ENCODE measurements around the gene RAB31. TPM values are rescaled to one million over a fixed set of nuclear protein-coding genes. Genes with fewer than 3 reads are reported as not detected.
A peak's percentile ranks its signal among the peaks of the same experiment; 100 is the strongest.

The RAB31 gene
- total and polyA plus RNA-seq, 12 donors = 46.6 to 365 (median 136) TPM

DNA sequence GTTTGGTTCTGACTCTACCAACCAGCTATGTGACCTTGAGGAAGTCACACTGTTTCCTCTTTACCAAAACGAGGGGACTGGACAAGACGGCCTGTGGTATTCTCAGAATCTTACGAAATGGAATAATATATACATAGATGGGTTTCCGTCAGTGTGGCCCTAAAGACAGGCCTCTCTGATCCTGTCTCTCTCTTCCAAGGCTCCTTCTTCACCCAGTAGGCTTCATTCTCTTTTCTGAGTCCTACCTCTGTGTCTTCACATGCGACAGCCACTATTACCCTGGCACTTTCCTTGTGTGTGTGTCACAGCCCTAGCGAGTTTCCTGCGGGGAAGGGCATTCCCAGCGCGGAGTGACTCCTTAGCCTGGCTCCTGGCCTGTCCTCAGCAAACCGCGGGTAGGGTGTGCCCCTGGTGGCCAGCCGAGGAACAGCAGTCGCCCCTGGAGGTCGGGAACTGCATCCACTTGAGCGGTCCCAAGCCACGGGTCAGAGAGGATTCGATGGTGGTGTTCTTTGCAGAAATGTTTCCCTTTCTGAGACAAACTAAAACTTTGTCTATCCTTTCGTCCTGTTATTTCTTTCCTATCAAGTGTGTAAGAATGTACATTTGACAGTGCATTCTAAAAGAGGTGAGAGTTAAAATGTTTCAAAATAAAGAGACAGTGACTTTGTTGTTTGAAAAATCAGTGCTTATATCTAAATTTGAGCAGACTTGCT is 63.3 kb downstream of the RAB31 start:
- intact Hi-C loops (cut with DNase I) = loop anchor here in 1 of 2 donors (10.0 kb wide), 1 partner anchor 57 kb away; no protein-coding TSS in a partner anchor
- H3K9me3 ChIP-seq (replicated peaks in 1 of 3) = no peaks in the 10 kb centered on the region
- whole genome bisulfite sequencing, 4 donors = 13 to 16% (median 14%) methylated on average over 18 of the region's 18 CpGs
- H3K4me1 ChIP-seq (replicated peaks in 1 of 2) = peaks cover 54 to 66% of the 10 kb centered on the region in 2 donors
- H3K4me3 ChIP-seq = no peak overlapping the region
- H3K27me3 ChIP-seq = no peaks in the 10 kb centered on the region
- TF ChIP-seq POLR2A (IDR thresholded peaks at IDR 0.05) = peak in 1 of 2 donors; percentile 24
- TF ChIP-seq, protein P1, sequence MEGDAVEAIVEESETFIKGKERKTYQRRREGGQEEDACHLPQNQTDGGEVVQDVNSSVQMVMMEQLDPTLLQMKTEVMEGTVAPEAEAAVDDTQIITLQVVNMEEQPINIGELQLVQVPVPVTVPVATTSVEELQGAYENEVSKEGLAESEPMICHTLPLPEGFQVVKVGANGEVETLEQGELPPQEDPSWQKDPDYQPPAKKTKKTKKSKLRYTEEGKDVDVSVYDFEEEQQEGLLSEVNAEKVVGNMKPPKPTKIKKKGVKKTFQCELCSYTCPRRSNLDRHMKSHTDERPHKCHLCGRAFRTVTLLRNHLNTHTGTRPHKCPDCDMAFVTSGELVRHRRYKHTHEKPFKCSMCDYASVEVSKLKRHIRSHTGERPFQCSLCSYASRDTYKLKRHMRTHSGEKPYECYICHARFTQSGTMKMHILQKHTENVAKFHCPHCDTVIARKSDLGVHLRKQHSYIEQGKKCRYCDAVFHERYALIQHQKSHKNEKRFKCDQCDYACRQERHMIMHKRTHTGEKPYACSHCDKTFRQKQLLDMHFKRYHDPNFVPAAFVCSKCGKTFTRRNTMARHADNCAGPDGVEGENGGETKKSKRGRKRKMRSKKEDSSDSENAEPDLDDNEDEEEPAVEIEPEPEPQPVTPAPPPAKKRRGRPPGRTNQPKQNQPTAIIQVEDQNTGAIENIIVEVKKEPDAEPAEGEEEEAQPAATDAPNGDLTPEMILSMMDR (IDR thresholded peaks at IDR 0.05) = peak; percentile 97 to 99 (median 98)
- DNase-seq = peak; percentile 88 to 95 (median 90)
- peak overlapping the region; percentile 62 to 85 (median 71) for H3K27ac ChIP-seq
- H3K36me3 ChIP-seq (replicated peaks in 1 of 2) = no peaks in the 10 kb centered on the region

GRCh38 chr18:9771977-9772660 is 64.0 kb downstream of the RAB31 start:
- Histone ChIP-seq H3K9me3 (replicated peaks in 1 of 3) (no peaks in the 10 kb centered on the region), H3K4me3 (no peak overlapping the region), H3K4me1 (replicated peaks in 1 of 2) (peaks cover 54 to 60% of the 10 kb centered on the region in 2 donors), H3K27ac (peak overlapping the region; percentile 62 to 85 (median 71)), H3K27me3 (no peaks in the 10 kb centered on the region), H3K36me3 (replicated peaks in 1 of 2) (no peaks in the 10 kb centered on the region)
- 52 to 68% (median 61%) methylated on average over 13 to 14 of the region's 14 CpGs for WGBS, 4 donors
- TF ChIP-seq, protein P1 (IDR thresholded peaks at IDR 0.05) = no peak
- no peak for TF ChIP-seq POLR2A (IDR thresholded peaks at IDR 0.05)
- peak in 5 of 7 donors; percentile 53 to 76 (median 67) for DNase-seq
- intact Hi-C loops (cut with DNase I) = loop anchor here in 1 of 2 donors (10.0 kb wide), 1 partner anchor 57 kb away; no protein-coding TSS in a partner anchor

DNA sequence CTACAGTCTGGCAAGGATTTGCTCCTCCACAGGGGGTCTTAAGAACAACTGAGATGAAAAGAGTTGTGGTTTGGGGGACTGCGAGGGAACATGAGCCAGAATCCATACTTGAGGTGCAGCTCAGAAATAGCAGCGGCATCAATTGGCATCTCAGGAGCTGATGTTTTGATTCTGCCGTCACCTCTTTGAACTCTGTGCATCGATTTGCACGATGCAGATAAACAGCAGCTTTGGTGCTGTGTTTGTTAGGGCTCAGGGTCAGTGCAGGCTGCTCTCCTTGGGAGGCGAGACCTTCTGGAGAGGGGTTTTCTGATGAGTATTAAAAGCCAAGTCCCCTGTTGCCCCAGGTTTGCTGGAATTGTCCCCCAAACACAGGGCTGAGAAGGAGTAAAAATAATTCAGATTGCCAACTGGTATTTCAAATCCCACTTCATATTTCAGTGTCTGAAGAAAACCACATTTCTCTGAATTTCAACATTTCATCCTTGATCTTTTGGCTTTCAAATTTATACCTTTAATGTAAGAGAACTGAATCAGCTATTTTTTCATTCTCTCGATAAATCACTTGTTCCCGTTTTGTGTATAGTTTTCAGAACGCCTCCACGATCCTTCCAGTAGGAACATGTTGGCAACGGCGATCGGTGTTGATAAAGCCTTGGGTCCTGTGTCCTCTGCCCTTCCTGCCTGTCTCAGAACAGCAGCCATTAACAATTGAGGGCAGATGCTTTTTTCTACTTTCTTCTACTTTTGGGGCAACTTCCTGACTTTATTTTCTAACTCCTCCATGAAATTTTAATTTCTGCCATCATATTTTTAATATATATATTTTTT is 65.0 kb downstream of the RAB31 start:
- Histone ChIP-seq H3K4me1 (replicated peaks in 1 of 2) (peaks cover 54 to 60% of the 10 kb centered on the region in 2 donors), H3K4me3 (no peak overlapping the region), H3K36me3 (replicated peaks in 1 of 2) (peaks cover 0 to 2% of the 10 kb centered on the region in 2 donors), H3K9me3 (replicated peaks in 1 of 3) (no peaks in the 10 kb centered on the region), H3K27ac (peak overlapping the region; percentile 32 to 85 (median 71)), H3K27me3 (no peaks in the 10 kb centered on the region)
- intact Hi-C loops (cut with DNase I) = loop anchor here in 1 of 2 donors (10.0 kb wide), 1 partner anchor 58 kb away; no protein-coding TSS in a partner anchor
- WGBS, 4 donors = 42 to 50% (median 47%) methylated on average over 12 to 13 of the region's 13 CpGs
- peak in 3 of 7 donors; percentile 50 to 57 (median 55) for DNase-seq
- TF ChIP-seq, protein P1 (IDR thresholded peaks at IDR 0.05) = no peak
- TF ChIP-seq POLR2A (IDR thresholded peaks at IDR 0.05) = peak in 1 of 2 donors; percentile 15
